Left ventricle myocardium superior (tissue), 1 donor: Measurements from ENCODE around the gene PRKCQ. TPM values are rescaled to one million over a fixed set of nuclear protein-coding genes. Genes with fewer than 3 reads are reported as not detected.

Experiments used
- ATAC-seq: fragments of 200-7000 bp; cut with Tn5 transposase; one replicate; pipeline ENCODE4 v1.9.1; 2020; ENCODE audit warnings: mild to moderate bottlenecking, moderate library complexity
- DNase-seq: peaks from one replicate; pipeline ENCODE4 v3.0.0-alpha.2; 2020
- intact Hi-C: fragments of 100-400 bp; cut with micrococcal nuclease; formaldehyde crosslinking; loops from one replicate; pipeline ENCODE4 v1.11.0; 2022
- total RNA-seq: library from RNA; stranded (reverse); fragmentation: NEBNext Ultra II Directional; extraction: Animal tissue kit (Norgen Biotek cat#: 25700); gene quantifications from one replicate; pipeline ENCODE4 v1.2.1, GENCODE V29; 2021
- donor health status: DM: no; HTN: yes; CAD: no; lungs with severe emphysema.

PRKCQ gene
- total RNA-seq, 1 donor from 2014 or later = 0.12 TPM

- ATAC-seq (no peak), DNase-seq (no peak)
- intact Hi-C loops = no loop called here
Measured at GRCh38 chr10:6427357-6427959, 152.6 kb downstream of the PRKCQ start.

GRCh38 chr10:6426317-6426716, 153.8 kb downstream of the PRKCQ start:
- DNase-seq = no peak
- no peak for ATAC-seq
- intact Hi-C loops = no loop called here

DNA sequence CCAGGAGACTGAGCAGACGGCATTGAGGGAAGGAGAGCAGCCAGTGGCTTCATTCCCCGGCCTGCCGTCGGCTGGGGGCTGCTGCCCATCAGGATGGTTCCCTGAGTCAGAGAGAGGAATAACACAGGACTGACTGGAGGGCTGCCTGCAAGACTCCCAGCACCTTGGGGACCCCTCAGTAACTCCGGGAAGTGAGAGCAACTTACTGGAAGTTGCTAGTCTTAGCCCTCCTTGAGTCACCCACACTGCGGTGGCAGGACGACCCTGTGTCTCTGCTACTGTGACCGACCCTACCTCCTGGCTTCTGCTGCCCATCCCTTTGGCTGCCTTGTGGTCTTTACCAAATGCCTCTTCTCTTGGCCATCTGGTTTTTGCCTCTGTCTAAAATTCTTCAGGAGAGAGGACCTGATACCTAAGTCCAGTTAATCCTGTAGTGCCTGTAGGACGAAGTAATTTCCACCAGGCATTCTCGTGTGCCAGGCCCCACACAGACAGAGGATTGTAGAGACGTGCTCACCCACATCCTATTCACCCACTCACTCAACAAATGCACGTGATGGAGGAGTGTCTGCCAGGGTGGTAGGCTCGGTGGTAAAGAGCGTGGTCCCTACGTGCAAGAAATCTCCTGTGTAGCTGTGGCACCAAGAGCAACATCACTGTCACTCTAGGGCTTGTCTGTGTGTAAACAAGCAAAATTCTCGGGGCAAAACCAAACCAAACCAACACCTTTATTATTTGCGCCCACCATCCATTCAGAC, 156.5 kb downstream of the PRKCQ start:
- no peak for DNase-seq
- no peak for ATAC-seq
- intact Hi-C loops = no loop called here

DNA sequence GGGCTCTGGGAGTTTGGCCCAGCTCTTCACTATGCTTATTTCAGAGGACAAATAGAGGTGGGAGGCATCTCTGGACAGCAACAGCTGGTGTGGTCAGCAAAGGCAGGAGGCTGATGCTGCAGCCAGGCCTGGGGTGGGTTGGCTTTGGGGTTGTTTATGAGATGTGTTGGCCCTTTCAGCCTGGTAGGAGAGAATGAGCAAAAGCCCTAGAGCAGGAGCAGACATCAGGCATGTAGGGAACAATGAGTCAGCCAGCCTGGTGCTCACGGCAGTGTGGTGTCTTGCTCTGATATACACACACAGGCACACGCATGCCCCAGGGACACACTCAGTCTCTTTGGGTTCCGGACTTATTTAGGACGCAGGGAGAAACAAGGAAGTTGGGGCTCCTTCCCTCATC, 157.1 kb downstream of the PRKCQ start:
- ATAC-seq = no peak
- intact Hi-C loops = no loop called here
- DNase-seq = no peak

DNA sequence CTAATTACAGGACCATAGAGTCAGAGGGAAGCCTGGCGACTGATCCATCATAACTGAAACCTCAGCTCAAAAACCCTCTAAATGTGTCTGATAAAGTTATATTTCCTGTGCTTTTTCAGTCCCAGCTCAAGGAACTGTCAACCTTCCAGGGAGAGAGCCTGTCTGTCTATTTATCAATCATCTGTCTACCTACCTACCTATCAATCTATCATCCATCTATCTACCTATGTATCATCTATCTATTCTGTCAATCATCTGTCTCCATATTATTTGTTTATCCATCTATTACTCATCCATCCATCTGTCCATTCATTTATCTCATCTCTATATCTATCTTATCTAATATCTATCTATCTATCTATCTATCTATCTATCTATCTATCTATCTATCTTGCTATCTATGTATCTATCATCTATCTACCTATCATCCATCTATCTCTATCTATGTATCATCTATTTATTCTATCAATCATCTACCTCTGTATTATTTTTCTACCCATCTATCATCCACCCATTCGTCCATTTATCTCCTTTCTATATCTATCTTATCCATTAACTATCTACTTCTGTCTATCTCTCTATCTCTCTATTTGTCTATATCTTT, 161.4 kb downstream of the PRKCQ start:
- ATAC-seq (no peak), DNase-seq (no peak)
- intact Hi-C loops = loop anchor here (5.0 kb wide), 1 partner anchor 254 kb away; no protein-coding TSS in a partner anchor

- intact Hi-C loops = loop anchor here (5.0 kb wide), 1 partner anchor 254 kb away; no protein-coding TSS in a partner anchor
- ATAC-seq = no peak
Measured at GRCh38 chr10:6418167-6418566, 161.9 kb downstream of the PRKCQ start.

DNA sequence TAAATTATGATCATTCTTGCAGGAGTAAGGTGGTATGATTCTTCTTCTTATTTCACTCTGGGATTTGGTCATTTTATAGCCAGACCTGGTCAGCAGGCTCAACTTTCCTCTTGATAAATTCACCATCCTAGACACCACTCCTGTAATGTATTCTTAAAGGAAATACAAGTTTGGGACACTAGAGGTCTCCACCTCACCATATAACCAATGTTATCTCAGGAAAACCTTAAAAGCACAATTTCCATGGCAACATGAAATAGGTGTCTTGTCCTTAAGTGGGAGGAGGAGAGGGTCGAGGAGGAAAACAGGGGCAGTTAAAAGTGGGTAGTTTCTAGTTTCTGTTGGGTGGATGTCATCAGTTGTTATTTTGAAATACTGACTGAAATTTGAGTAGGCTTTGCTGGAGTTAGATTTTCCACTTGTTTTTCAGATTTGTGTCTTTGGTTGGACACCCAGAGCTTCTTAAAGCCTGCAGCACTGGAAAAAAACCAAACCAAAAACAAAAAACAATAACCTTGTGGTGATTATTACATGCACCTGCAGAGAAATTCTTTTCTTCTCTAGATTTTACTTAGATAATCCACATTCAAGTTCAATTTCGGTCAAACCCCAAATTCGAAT, 163.1 kb downstream of the PRKCQ start:
- peak; percentile 59 for ATAC-seq
- DNase-seq = no peak
- intact Hi-C loops = loop anchor here (5.0 kb wide), 1 partner anchor 255 kb away; no protein-coding TSS in a partner anchor

More at GRCh38 chr10:6418167-6418566, 161.9 kb downstream of the PRKCQ start:
- DNase-seq = no peak

- intact Hi-C loops = no loop called here
- DNase-seq (no peak), ATAC-seq (no peak)
Measured at GRCh38 chr10:6411436-6411835, 168.6 kb downstream of the PRKCQ start.

DNA sequence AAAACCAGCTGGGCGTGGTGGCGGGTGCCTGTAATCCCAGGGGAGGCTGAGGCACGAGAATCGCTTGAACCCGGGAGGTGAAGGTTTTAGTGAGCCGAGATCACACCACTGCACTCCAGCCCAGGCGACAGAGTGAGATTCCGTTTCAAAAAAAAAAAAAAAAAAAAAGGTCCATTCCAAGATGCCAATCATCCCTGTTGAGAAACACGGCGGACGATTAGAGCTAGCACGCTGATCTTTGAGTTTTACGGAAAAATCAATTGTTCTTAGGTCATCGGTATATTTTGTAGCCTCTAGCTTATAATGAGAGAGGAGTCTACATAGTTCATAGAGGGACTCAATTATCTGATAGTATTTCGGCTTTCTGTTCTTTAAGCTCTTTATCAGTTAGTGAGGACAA, 169.2 kb downstream of the PRKCQ start:
- intact Hi-C loops = no loop called here
- ATAC-seq (no peak), DNase-seq (no peak)

DNA sequence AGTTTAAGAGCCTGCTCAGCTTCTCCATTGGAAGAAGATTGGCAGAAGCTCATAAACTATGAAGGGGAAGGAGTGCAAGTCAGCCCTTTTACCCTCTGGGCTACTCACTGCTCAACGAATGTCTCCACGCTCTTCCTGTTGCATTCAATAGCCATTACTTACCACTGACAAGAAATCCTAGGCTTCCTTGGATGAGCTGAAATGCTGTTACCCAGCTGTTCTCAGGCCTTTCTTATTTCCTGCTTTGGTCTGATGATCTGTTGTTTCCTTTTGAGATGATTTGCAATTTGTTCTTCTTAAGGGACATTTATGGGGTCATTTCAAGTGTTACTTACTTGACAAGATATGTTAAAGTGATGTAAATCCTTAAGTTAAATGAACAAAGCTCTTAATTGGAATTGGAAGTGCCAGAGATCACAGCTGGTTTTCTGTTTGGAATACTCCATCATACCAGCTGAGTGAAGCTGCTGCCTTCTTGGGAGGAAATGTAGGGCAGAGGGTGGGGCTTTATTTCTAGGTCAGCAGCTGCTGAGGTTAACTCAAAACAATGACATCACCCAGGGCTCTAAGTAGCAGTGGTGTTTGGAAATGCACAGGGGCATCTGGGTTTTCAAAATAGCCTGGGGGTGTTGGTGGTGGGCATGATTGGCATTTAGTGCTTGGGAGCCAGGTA, 170.0 kb downstream of the PRKCQ start:
- ATAC-seq (peak; percentile 97), DNase-seq (no peak)
- intact Hi-C loops = loop anchor here (10.0 kb wide), 1 partner anchor 395 kb away; no protein-coding TSS in a partner anchor

DNA sequence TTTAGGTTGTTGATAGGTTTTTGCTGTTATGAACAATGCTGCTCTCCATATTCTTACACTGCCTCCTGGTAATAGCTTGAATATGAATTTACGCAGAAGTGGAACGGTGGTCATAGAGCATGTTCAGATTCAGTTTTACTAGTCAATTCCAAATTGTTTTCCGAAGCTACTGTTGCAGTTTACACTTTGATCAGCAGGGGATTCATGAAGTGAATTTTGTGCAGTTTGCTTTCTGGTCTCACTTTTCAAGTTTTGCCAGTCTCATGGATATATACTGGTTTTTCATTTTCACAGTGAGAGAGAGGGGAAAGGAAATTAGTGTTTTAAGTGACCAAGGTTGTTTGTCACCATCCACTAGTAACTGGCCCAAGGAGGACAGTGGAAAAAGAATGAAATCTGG, 171.3 kb downstream of the PRKCQ start:
- intact Hi-C loops = loop anchor here (10.0 kb wide), 1 partner anchor 394 kb away; no protein-coding TSS in a partner anchor
- DNase-seq (no peak), ATAC-seq (no peak)

GRCh38 chr10:6407034-6407721, 172.9 kb downstream of the PRKCQ start:
- DNase-seq (no peak), ATAC-seq (no peak)
- intact Hi-C loops = loop anchor here (10.0 kb wide), 1 partner anchor 392 kb away; no protein-coding TSS in a partner anchor

DNA sequence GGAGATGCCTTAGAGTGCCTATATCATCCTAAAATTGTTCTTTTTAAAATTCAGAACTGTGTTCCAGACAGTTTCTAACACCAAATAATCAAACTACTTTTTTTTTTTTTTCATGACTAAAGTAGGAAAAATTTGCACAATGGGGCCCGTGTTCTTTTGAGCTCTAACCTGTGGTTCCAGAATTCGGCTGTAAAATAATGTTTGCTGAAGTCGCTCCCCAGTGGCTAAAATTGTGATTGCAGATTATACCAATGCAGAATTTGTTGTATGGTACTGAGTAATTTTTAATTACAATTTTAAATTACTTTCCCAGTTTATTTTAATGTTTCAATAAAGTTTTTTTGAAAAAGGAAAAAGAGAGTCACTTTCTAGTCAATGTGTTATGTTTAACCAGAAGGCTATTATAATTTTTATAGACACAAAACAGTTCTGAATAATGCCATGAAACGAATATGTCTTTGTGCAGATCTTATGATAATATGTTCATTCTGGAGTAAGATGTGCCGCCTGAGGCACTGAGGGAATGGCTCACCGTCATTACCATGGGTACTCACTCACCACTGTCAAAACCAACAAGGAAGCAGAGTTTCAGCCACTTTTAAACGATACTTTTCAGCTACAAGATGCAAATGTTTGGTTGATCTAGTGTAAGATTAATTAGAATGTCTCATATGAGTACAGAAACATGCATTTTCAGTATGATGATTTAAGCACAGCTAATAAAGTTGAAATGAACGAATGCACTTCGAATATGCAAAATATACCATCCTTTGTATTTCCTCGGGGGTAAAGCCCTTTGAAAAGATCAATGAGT, 173.6 kb downstream of the PRKCQ start:
- ATAC-seq = no peak
- DNase-seq = no peak
- intact Hi-C loops = loop anchor here (10.0 kb wide), 1 partner anchor 392 kb away; no protein-coding TSS in a partner anchor

- no peak for DNase-seq
- intact Hi-C loops = loop anchor here (10.0 kb wide), 1 partner anchor 391 kb away; no protein-coding TSS in a partner anchor
- ATAC-seq = no peak
Measured at GRCh38 chr10:6405713-6406112, 174.4 kb downstream of the PRKCQ start.

- DNase-seq (no peak), ATAC-seq (no peak)
- intact Hi-C loops = loop anchor here (10.0 kb wide), 1 partner anchor 390 kb away; no protein-coding TSS in a partner anchor
Measured at GRCh38 chr10:6404127-6405072, 175.7 kb downstream of the PRKCQ start.

GRCh38 chr10:6402960-6403359, 177.1 kb downstream of the PRKCQ start:
- no peak for DNase-seq
- intact Hi-C loops = loop anchor here (10.0 kb wide), 1 partner anchor 388 kb away; no protein-coding TSS in a partner anchor
- no peak for ATAC-seq
